SU-DHL-6 (cell line): ENCODE results near the gene UMODL1.

Source experiments
- H2AFZ ChIP-seq: fragments of 200-600 bp; sonication (generic); 2 replicates; pipeline ENCODE4 v1.6.1; 2014; ENCODE audit warnings: low read depth, mild to moderate bottlenecking, moderate library complexity, mixed read lengths, antibody characterized with exemption, low read length; ENCODE audit not compliant: severe bottlenecking
- H3F3A ChIP-seq: fragments of 200-600 bp; shearing (Covaris generic); 2 replicates; pipeline ENCODE4 v1.6.0; 2016; ENCODE audit warnings: antibody characterized with exemption, mild to moderate bottlenecking; ENCODE audit not compliant: insufficient read depth
- H3K27ac ChIP-seq: fragments of 200-600 bp; sonication (generic); 2 replicates; pipeline ENCODE4 v1.5.1; 2016; ENCODE audit warnings: low read depth, mild to moderate bottlenecking, low read length, moderate library complexity, mixed read lengths
- H3K27me3 ChIP-seq: fragments of 200-600 bp; sonication (generic), shearing (Covaris generic); 2 replicates; pipeline ENCODE4 v1.6.0; 2014; ENCODE audit warnings: mild to moderate bottlenecking, low read length
- H3K36me3 ChIP-seq: fragments of 200-600 bp; sonication (generic); 2 replicates; pipeline ENCODE4 v1.6.1; 2014; ENCODE audit warnings: mild to moderate bottlenecking, low read length, mixed read lengths
- H3K4me2 ChIP-seq: fragments of 300-600, 200-600 bp; shearing (Covaris generic), sonication (generic); 2 replicates; pipeline ENCODE4 v1.6.0; 2014; ENCODE audit warnings: low read length, low read depth, mild to moderate bottlenecking; ENCODE audit not compliant: poor library complexity, severe bottlenecking
- H3K4me3 ChIP-seq: fragments of 200-600 bp; sonication (generic); 2 replicates; pipeline ENCODE4 v1.5.1; 2014; ENCODE audit warnings: antibody characterized with exemption, low read length, mild to moderate bottlenecking, mixed read lengths; ENCODE audit not compliant: insufficient read depth, poor library complexity, severe bottlenecking
- H3K79me2 ChIP-seq: fragments of 200-600 bp; sonication (generic); 2 replicates; pipeline ENCODE4 v1.6.1; 2014; ENCODE audit warnings: mild to moderate bottlenecking, low read length, moderate library complexity; ENCODE audit not compliant: insufficient read depth
- H3K9ac ChIP-seq: fragments of 200-600 bp; sonication (generic); 2 replicates; pipeline ENCODE4 v1.7.0; 2014; ENCODE audit warnings: mild to moderate bottlenecking, low read length
- H3K9me2 ChIP-seq: fragments of 200-600 bp; sonication (generic); replicated peaks from 2 replicates; pipeline ENCODE4 v1.6.1; 2014; ENCODE audit warnings: low read length; ENCODE audit not compliant: insufficient read depth
- H3K9me3 ChIP-seq: fragments of 200-600 bp; sonication (generic); 2 replicates; pipeline ENCODE4 v1.6.1; 2014; ENCODE audit warnings: low read length, mixed read lengths; ENCODE audit not compliant: insufficient read depth
- H4K20me1 ChIP-seq: fragments of 200-600 bp; sonication (generic); 2 replicates; pipeline ENCODE4 v1.6.1; 2014; ENCODE audit warnings: low read depth, mild to moderate bottlenecking, antibody characterized with exemption, low read length, moderate library complexity, mixed read lengths
- EZH2phosphoT487 ChIP-seq: fragments of 200-600 bp; sonication (generic), shearing (Covaris generic); conservative IDR thresholded peaks from 2 replicates; pipeline ENCODE4 v1.6.1; 2018; ENCODE audit warnings: mild to moderate bottlenecking, antibody characterized with exemption, low read length, moderate library complexity, mixed read lengths
- TF ChIP-seq, protein P1 (sequence below): fragments of 200-600 bp; sonication (generic); IDR thresholded peaks from one replicate; pipeline ENCODE4 v1.5.1; 2017; ENCODE audit warnings: antibody characterized with exemption, mild to moderate bottlenecking, low read length, moderate library complexity; ENCODE audit not compliant: insufficient read depth, poor library complexity, severe bottlenecking

UMODL1 gene

DNA sequence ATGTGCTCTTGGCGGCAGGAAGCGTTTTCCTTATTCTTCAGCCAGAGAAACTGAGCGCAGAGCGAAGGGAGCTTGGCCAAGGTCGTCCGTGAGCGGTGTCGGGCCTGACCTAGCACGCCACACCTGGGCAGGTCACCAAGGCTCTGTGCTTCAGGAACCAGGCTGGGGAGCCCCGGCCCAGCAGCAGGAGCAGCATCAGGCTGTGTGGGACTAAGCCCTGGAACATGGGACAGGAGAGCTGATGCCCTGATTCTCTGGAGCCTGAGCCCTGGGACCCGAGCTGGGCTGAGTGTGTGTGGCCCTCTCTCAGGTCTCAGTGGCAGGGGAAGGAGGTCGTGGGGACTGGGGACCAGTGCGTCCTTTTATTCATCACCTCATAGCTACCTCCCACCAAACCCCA lies 82.6 kb downstream of the UMODL1 start:
- Histone ChIP-seq H4K20me1 (no peaks in the 10 kb centered on the region), H3K9ac (no peak overlapping the region), H3F3A (no peaks in the 10 kb centered on the region), H3K27ac (no peak overlapping the region), H3K9me3 (no peaks in the 10 kb centered on the region), H3K4me2 (no peak overlapping the region), H2AFZ (no peak overlapping the region), H3K36me3 (no peaks in the 10 kb centered on the region), H3K4me3 (no peak overlapping the region), H3K9me2 (no peaks in the 10 kb centered on the region), H3K79me2 (no peaks in the 10 kb centered on the region), H3K27me3 (no peaks in the 10 kb centered on the region)
- TF ChIP-seq, protein P1, sequence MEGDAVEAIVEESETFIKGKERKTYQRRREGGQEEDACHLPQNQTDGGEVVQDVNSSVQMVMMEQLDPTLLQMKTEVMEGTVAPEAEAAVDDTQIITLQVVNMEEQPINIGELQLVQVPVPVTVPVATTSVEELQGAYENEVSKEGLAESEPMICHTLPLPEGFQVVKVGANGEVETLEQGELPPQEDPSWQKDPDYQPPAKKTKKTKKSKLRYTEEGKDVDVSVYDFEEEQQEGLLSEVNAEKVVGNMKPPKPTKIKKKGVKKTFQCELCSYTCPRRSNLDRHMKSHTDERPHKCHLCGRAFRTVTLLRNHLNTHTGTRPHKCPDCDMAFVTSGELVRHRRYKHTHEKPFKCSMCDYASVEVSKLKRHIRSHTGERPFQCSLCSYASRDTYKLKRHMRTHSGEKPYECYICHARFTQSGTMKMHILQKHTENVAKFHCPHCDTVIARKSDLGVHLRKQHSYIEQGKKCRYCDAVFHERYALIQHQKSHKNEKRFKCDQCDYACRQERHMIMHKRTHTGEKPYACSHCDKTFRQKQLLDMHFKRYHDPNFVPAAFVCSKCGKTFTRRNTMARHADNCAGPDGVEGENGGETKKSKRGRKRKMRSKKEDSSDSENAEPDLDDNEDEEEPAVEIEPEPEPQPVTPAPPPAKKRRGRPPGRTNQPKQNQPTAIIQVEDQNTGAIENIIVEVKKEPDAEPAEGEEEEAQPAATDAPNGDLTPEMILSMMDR, result no peak
- TF ChIP-seq EZH2phosphoT487, result no peak

DNA sequence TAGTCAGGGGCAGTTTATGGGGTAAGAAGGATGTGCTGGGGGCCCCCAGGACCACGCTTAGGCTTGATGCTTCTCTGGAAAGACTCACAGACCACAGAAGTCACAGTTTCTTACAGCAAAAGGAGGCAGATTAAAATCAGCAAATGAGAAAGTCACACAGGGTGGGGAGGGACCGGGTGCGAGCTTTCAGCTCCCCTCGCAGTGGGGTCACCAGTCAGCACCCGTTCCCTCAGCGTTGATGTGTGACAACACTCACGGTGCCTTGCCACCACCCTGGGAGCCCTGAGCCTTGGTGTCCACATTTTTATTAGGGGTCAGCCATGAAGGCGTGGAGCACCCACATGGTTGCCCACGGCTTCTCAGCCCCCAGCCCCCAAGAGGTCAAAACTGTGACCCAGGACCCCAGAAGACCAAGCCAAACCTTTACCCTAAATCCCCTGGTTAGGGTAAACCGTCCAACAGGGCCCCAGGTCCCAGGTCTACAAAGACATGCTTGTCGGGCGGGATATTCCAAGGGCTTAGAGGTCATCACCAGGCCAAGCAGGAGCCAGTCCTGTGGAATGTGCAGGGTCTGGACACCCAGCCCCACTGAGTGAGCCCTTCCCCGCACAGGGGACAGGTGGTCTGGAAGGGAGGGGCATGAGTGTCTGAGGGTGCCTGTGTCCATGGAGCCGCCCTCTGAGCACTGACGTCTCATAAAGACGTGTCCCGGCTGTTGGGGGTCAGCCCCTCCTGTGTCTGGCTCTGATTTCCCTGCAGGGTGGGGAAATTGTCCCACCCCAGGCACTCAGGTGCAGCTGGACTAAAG lies 83.3 kb downstream of the UMODL1 start:
- H3K9me3 ChIP-seq, result no peaks in the 10 kb centered on the region
- no peak overlapping the region for H3K4me3 ChIP-seq
- no peaks in the 10 kb centered on the region for H3K36me3 ChIP-seq
- H3K9ac ChIP-seq, result no peak overlapping the region
- TF ChIP-seq, protein P1, result no peak
- TF ChIP-seq EZH2phosphoT487, result no peak
- H3K27ac ChIP-seq, result no peak overlapping the region
- H3K4me2 ChIP-seq, result no peak overlapping the region
- no peak overlapping the region for H2AFZ ChIP-seq
- no peaks in the 10 kb centered on the region for H3F3A ChIP-seq
- H3K79me2 ChIP-seq, result no peaks in the 10 kb centered on the region
- H3K27me3 ChIP-seq, result no peaks in the 10 kb centered on the region
- no peaks in the 10 kb centered on the region for H4K20me1 ChIP-seq
- no peaks in the 10 kb centered on the region for H3K9me2 ChIP-seq

DNA sequence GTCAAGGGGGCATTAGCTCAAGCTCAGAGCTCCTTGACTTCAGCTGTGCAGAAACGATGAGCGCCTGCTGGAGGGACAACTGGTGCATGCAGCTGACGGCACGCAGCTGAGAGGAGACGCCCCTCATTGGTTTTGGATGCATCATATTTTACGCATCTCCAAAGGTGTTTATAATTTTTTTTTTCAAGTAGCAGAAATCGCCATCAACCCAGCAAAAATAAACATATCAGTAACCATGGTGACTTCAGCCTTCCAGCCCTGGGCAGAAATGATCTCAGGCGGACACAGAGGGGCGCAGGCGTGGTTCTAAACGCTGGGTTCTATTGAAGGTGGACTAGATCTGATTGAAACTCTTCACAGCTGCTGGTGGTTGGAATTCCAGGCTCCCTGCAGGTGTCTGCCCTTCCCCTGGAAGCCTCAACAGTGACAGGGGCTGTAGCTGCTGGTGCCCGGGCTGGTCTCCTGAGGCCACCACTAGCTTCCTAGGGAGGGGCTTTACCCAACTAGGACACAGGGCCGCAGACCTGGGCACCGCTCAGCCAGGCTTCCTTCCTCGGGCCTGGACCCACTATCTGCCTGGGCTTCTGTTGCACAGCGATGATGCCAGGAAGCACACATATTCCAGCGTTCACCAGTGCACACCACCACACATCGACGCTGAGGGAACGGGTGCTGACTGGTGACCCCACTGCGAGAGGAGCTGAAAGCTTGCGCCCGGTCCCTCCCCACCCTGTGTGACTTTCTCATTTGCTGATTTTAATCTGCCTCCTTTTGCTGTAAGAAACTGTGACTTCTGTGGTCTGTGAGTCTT lies 84.1 kb downstream of the UMODL1 start:
- Histone ChIP-seq H3K27me3 (no peaks in the 10 kb centered on the region), H3K79me2 (no peaks in the 10 kb centered on the region), H3K9me2 (no peaks in the 10 kb centered on the region), H3K4me2 (no peak overlapping the region), H4K20me1 (no peaks in the 10 kb centered on the region), H3F3A (no peaks in the 10 kb centered on the region), H3K36me3 (no peaks in the 10 kb centered on the region), H3K4me3 (no peak overlapping the region), H2AFZ (no peak overlapping the region), H3K27ac (no peak overlapping the region), H3K9ac (no peak overlapping the region), H3K9me3 (no peaks in the 10 kb centered on the region)
- TF ChIP-seq, protein P1, result no peak
